Heart left ventricle (tissue), 16 donors: ENCODE results near the gene ABTB1. TPM values are rescaled to one million over a fixed set of nuclear protein-coding genes. Genes with fewer than 3 reads are reported as not detected.

Experiments
- ATAC-seq, 4 donors: fragments of 200-7000 bp; cut with Tn5 transposase; one replicate each; pipeline ENCODE4 v1.9.1; 2020 to 2022; ENCODE audit warnings: moderate library complexity in 4 of 4, mild to moderate bottlenecking in 3 of 4, moderate number of reproducible peaks in 1 of 4
- DNase-seq, 5 donors: peaks; one replicate each; pipeline ENCODE4 v3.0.0-alpha.2; 2020
- H3K27ac ChIP-seq, 12 donors: fragments of 200-600 bp; sonication (generic) in 4 of 12; one replicate each; pipeline versions ENCODE4 v1.5.0 to v1.8.0; 2016 to 2022; ENCODE audit warnings: mild to moderate bottlenecking in 2 of 12
- H3K27me3 ChIP-seq, 9 donors: fragments of 200-600 bp; sonication (generic) in 2 of 9; one replicate each; pipeline versions ENCODE4 v1.5.1 to v1.8.0; 2016 to 2022; ENCODE audit warnings: mild to moderate bottlenecking in 3 of 9
- H3K36me3 ChIP-seq, 9 donors: fragments of 200-600 bp; sonication (generic) in 2 of 9; one replicate each; pipeline versions ENCODE4 v1.5.0 to v1.8.0; 2018 to 2022; ENCODE audit warnings: mild to moderate bottlenecking in 2 of 9
- H3K4me1 ChIP-seq, 12 donors: fragments of 200-600 bp; sonication (generic) in 4 of 12; one replicate each; pipeline versions ENCODE4 v1.5.0 to v1.8.0; 2016 to 2022; ENCODE audit warnings: mild to moderate bottlenecking in 3 of 12
- H3K4me3 ChIP-seq, 12 donors: fragments of 200-600 bp; sonication (generic) in 4 of 12; one replicate each; pipeline versions ENCODE4 v1.5.0 to v1.8.0; 2017 to 2022; ENCODE audit warnings: mild to moderate bottlenecking in 9 of 12, moderate library complexity in 4 of 12
- H3K9me3 ChIP-seq, 12 donors: fragments of 200-600 bp; sonication (generic) in 4 of 12; one replicate each; pipeline versions ENCODE4 v1.5.0 to v1.8.0; 2016 to 2022; ENCODE audit warnings: mild to moderate bottlenecking in 1 of 12
- POLR2A ChIP-seq, 2 donors: fragments of 450-650 bp; IDR thresholded peaks; one replicate each; pipeline ENCODE4 v1.6.1; 2017; ENCODE audit warnings: antibody characterized with exemption in 2 of 2, mild to moderate bottlenecking in 2 of 2, moderate library complexity in 2 of 2
- WGBS, 4 donors: extraction: QIAGEN DNeasy Blood & Tissue Kit in 2 of 4; methylation state at CpG; one replicate each; pipeline versions ENCODE4 v1.1.5 to v1.1.7; 2013 to 2018; 5-methylcytosine and 5-hydroxymethylcytosine counted together
- intact Hi-C, 10 donors: fragments of 100-400 bp; cut with DNase I; formaldehyde crosslinking; loops; one replicate each; pipeline versions ENCODE4 v1.11.1 to v1.14.2; 2022
- polyA plus RNA-seq, 2 donors: library from polyadenylated mRNA; stranded (reverse); fragments of 200-250 nt; gene quantifications; one replicate each; pipeline ENCODE4 v1.2.3, GENCODE V29; 2013
- total RNA-seq, 9 donors: library from RNA; depleted of rRNA in 2 of 9; stranded (reverse); fragments of >200 nt in 2 of 9; fragmentation: NEBNext Ultra II Directional in 3 of 9; extraction: Animal tissue kit (Norgen Biotek cat#: 25700) in 3 of 9; gene quantifications; one replicate each; pipeline versions ENCODE4 v1.1.0 to v1.2.4, GENCODE V29; 2016 to 2023
- TF ChIP-seq, protein P1 (sequence below), 12 donors: fragments of 200-600 bp; sonication (generic) in 4 of 12; IDR thresholded peaks; one replicate each; pipeline versions ENCODE4 v1.5.0 to v1.8.0; 2018 to 2022; ENCODE audit warnings: antibody characterized with exemption in 12 of 12, mild to moderate bottlenecking in 5 of 12
- donor health status: ischemic (EF 13 %, LVEDD 7.1; RV severe dilation, severe dysfunction).
- donor health status: healthy with polysubstance abuse.
- donor health status: DM: no; HTN: yes; CAD: no.
- donor health status: DM: no; HTN: no; CAD: no.
- donor health status: ischemic (EF 25% LVEDD 6.9; RV normal size, moderate dysfunction).
- donor health status: ischemic (EF 25% LVEDD 5.7; RV mildly dilated, moderate dysfunction).
- donor health status: healthy.
- donor health status: DM: yes; HTN: yes; CAD: no.
- donor health status: ischemic (EF 35%, LVEDD 5.7; RV mildly dilated, moderate dysfunction).
- donor health status: nonischemic (EF 11% LVEDD 7.7; RV severe dilation, severe dysfunction).
- donor health status: DM: yes; HTN: yes; CAD: no.
- donor health status: PGD.
- donor health status: ischemic (EF 29% LVEDD 5.4; RV normal size, mild dysfunction).
- donor health status: nonischemic (EF 23%, LVEDD 6.1; RV moderate dilation, normal function).

Gene ABTB1
- total and polyA plus RNA-seq, 11 donors = 15.4 to 39.3 (median 30.9) TPM

GRCh38 chr3:127677541-127678314 lies 5.0 kb downstream of the ABTB1 start:
- Histone ChIP-seq H3K27me3 (no peaks in the 10 kb centered on the region), H3K27ac (no peak overlapping the region), H3K4me3 (no peak overlapping the region), H3K36me3 (peaks cover 0 to 48% (median 28%) of the 10 kb centered on the region in 9 donors), H3K9me3 (no peaks in the 10 kb centered on the region), H3K4me1 (peaks cover 0 to 28% (median 11%) of the 10 kb centered on the region in 12 donors)
- peak in 2 of 5 donors; percentile 15 to 23 for DNase-seq
- WGBS, 4 donors = 90 to 92% (median 91%) methylated on average over 17 of the region's 17 CpGs
- TF ChIP-seq, protein P1, sequence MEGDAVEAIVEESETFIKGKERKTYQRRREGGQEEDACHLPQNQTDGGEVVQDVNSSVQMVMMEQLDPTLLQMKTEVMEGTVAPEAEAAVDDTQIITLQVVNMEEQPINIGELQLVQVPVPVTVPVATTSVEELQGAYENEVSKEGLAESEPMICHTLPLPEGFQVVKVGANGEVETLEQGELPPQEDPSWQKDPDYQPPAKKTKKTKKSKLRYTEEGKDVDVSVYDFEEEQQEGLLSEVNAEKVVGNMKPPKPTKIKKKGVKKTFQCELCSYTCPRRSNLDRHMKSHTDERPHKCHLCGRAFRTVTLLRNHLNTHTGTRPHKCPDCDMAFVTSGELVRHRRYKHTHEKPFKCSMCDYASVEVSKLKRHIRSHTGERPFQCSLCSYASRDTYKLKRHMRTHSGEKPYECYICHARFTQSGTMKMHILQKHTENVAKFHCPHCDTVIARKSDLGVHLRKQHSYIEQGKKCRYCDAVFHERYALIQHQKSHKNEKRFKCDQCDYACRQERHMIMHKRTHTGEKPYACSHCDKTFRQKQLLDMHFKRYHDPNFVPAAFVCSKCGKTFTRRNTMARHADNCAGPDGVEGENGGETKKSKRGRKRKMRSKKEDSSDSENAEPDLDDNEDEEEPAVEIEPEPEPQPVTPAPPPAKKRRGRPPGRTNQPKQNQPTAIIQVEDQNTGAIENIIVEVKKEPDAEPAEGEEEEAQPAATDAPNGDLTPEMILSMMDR (IDR thresholded peaks at IDR 0.05) = no peak
- no peak for TF ChIP-seq POLR2A (IDR thresholded peaks at IDR 0.05)
- no peak for ATAC-seq
- intact Hi-C loops = loop anchor here in 2 of 10 donors (10.0 kb wide), 2 partner anchors 83 to 377 kb away; partner anchors contain the start of genes MCM2 (in 1 of the 2), SEC61A1 (in 1 of the 2) and TPRA1 (in 1 of the 2)

- WGBS, 4 donors = 92 to 99% (median 96%) methylated on average over 8 of the region's 8 CpGs
Measured at GRCh38 chr3:127678315-127678599, 5.5 kb downstream of the ABTB1 start.

DNA sequence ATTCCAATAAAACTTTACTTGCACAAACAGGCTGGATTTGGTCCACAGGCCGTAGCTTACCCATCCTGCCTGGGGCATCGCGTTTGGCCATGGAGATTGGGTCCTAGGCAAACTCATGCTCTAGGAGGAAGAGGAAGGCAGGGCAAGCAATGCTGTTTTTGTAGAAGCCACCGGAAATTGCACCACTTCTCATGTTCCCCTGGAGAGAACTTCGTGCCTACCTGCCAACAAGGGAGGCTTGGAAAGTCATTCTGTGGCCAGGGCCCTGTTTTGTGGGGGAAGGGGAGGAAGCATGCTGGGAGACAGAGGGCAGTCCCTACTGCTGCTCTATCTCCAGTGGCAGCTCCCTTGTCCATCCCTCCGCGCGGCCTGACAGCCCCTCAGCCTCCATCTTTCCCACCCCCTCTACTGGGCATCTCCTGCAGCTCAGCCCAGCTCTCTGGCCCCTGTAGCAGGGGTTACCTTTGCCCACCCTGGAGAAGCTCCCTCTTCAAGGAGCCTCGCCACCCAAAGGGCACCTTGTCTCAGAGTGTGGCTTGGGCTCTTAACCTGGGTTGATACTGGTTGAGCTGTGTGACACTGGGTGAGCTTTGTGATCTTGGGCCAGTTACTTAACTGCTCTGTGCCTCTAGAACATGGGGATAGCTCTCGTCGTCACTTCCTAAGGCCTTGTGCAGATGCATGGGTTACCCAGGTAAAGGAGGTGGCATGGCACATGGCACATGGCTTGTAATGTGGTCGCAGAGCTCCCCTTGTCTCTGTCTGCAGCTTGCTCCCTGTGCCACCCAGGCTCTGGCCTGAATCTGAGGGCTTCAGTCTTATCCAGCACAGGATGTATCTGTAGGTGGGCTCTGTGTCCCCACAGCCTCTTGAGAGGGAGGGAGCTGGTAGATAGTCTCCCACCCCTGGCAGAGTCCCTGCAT lies 6.1 kb downstream of the ABTB1 start:
- no peak overlapping the region for H3K4me3 ChIP-seq
- no peaks in the 10 kb centered on the region for H3K9me3 ChIP-seq
- WGBS, 4 donors = 81 to 89% (median 85%) methylated on average over 12 of the region's 12 CpGs
- peak overlapping the region in 1 of 12 donors; percentile 27 for H3K27ac ChIP-seq
- peak in 2 of 5 donors; percentile 30 to 58 for DNase-seq
- peaks cover 0 to 48% (median 28%) of the 10 kb centered on the region in 9 donors for H3K36me3 ChIP-seq
- intact Hi-C loops = loop anchor here in 2 of 10 donors (10.0 kb wide), 2 partner anchors 84 to 376 kb away; partner anchors contain the start of genes MCM2 (in 1 of the 2), SEC61A1 (in 1 of the 2) and TPRA1 (in 1 of the 2)
- H3K27me3 ChIP-seq = no peaks in the 10 kb centered on the region
- peaks cover 0 to 26% (median 7%) of the 10 kb centered on the region in 12 donors for H3K4me1 ChIP-seq
- peak in 1 of 4 donors; percentile 15 for ATAC-seq
- no peak for TF ChIP-seq POLR2A (IDR thresholded peaks at IDR 0.05)
- TF ChIP-seq, protein P1 (IDR thresholded peaks at IDR 0.05) = no peak

More at GRCh38 chr3:127678315-127678599, 5.5 kb downstream of the ABTB1 start:
- ATAC-seq (no peak), DNase-seq (no peak)
- peaks cover 0 to 26% (median 11%) of the 10 kb centered on the region in 12 donors for H3K4me1 ChIP-seq
- TF ChIP-seq, protein P1 (IDR thresholded peaks at IDR 0.05) = no peak
- no peaks in the 10 kb centered on the region for H3K27me3 ChIP-seq
- intact Hi-C loops = loop anchor here in 2 of 10 donors (10.0 kb wide), 2 partner anchors 83 to 377 kb away; partner anchors contain the start of genes MCM2 (in 1 of the 2), SEC61A1 (in 1 of the 2) and TPRA1 (in 1 of the 2)
- peaks cover 0 to 48% (median 28%) of the 10 kb centered on the region in 9 donors for H3K36me3 ChIP-seq
- H3K27ac ChIP-seq = no peak overlapping the region
- no peaks in the 10 kb centered on the region for H3K9me3 ChIP-seq
- H3K4me3 ChIP-seq = no peak overlapping the region
